Epithelial cell of esophagus (primary cell): ENCODE measurements around the gene TRIO.

Source experiments
- DNase-seq: peaks from one replicate; pipeline ENCODE4 v3.0.0; 2010; ENCODE audit warnings: low read depth
- H3K4me3 ChIP-seq: 2 replicates; pipeline ENCODE4 v1.5.1; 2011; ENCODE audit warnings: mild to moderate bottlenecking, low read length, control low read depth
- TF ChIP-seq, protein P1 (sequence below): IDR thresholded peaks from 2 replicates; pipeline ENCODE4 v1.5.1; 2011; ENCODE audit warnings: low read depth, mild to moderate bottlenecking, low read length, control low read depth, inconsistent platforms; ENCODE audit not compliant: insufficient read depth; ENCODE audit errors: missing control alignments

Gene TRIO

DNA sequence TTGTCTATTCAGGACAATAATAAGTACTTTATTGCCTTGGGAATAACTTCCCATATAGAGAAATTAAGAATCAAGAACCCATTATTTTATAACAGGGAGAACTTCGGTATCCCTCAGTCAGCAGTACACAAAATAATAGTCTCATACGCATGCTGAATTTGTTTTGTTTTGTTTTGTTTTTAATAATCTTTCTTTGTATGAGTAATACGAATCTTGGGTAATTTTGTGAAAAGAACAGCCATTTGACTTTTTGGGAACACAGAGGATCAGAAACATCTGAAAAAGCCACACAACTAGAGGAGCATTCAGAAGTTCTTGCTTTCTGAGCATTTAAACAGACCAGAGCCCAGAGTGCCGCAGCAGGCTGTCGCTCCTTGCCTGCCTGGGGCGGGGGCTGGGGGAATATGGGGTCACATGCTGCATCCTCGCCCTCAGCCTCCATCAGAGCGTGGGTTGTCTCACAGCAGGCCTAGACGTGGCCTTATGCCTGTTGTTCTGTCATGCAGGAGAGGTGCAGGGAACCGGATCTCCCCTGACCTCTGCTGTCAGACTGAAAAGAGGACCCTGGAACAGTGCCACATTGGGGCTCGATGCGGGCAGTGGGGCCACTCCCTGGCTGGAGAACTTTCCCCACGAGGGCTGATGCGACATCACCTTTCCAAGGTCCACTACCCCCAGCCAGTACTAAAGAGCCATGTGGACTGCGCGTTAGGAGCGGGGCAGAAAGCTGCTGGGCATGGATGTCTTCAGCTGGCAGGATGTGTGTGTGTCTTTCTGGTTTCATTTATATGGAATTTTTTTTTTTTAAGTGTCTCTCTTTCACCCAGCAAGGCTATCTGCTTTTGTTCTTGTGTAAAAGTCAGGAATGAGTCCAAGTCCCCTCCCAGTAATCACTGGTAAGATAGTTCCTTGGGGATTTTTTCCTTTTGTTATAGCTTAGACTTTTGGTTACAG is 305.1 kb downstream of the TRIO start:
- DNase-seq = no peak
- TF ChIP-seq, protein P1, sequence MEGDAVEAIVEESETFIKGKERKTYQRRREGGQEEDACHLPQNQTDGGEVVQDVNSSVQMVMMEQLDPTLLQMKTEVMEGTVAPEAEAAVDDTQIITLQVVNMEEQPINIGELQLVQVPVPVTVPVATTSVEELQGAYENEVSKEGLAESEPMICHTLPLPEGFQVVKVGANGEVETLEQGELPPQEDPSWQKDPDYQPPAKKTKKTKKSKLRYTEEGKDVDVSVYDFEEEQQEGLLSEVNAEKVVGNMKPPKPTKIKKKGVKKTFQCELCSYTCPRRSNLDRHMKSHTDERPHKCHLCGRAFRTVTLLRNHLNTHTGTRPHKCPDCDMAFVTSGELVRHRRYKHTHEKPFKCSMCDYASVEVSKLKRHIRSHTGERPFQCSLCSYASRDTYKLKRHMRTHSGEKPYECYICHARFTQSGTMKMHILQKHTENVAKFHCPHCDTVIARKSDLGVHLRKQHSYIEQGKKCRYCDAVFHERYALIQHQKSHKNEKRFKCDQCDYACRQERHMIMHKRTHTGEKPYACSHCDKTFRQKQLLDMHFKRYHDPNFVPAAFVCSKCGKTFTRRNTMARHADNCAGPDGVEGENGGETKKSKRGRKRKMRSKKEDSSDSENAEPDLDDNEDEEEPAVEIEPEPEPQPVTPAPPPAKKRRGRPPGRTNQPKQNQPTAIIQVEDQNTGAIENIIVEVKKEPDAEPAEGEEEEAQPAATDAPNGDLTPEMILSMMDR = no peak
- no peak overlapping the region for H3K4me3 ChIP-seq

GRCh38 chr5:14449052-14449661 is 306.0 kb downstream of the TRIO start:
- peak; percentile 10 for DNase-seq
- no peak overlapping the region for H3K4me3 ChIP-seq
- TF ChIP-seq, protein P1 = no peak

DNA sequence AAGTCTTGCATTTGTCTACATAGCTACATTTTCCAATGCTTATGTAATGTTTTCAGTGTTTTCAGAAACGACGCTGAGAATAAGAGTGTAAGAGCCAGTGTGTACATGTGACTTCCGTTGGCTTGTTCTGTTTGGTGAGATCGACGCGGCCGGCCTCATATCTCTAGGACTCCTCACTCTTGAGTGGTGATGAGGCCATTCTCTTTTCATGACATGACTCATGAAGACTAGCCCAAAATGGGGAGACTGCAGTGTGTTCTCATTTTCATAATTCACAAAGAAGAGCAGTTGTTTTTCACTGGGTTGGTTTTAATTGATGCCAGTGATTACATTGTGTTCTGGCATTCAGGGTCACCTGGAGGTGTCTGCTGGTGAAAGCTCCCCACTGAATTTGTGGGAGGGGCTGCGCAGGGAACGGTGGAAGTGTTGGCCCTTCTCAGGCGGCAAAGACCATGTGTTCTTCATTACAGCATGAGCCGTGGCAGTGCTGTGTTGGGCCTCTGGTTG is 306.9 kb downstream of the TRIO start:
- no peak overlapping the region for H3K4me3 ChIP-seq
- TF ChIP-seq, protein P1 = no peak
- no peak for DNase-seq

- no peak overlapping the region for H3K4me3 ChIP-seq
- no peak for DNase-seq
- TF ChIP-seq, protein P1 = no peak
Observed at GRCh38 chr5:14450742-14451141, 307.6 kb downstream of the TRIO start.

DNA sequence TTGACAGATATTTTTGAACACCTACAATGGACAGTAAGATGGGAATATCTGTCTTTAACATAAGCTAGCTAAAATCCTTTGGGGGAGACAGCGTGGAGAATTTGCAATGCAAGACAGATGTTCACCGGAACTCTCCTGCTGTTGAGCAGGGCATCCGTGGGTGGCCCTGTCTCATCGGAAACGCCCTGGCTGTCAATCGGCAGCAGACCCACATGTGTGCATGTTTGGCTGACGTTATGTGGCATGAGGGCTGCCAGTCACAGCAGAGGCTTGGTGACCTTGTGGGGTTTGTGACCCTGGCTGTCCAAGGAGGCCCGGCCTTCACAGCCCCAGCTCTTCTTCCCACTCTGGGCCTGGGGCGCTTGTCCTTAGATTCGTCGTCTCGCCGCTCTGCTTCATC is 308.7 kb downstream of the TRIO start:
- no peak for DNase-seq
- TF ChIP-seq, protein P1 = no peak
- no peak overlapping the region for H3K4me3 ChIP-seq

GRCh38 chr5:14452685-14453454 is 309.7 kb downstream of the TRIO start:
- no peak overlapping the region for H3K4me3 ChIP-seq
- TF ChIP-seq, protein P1 = no peak
- DNase-seq = no peak
